Activated CD8-positive, alpha-beta T cell treated with anti-CD3 and anti-CD28 coated beads, Interleukin-2, amount 10 ng/mL, durations not matched to agents 7 days and 5 days (primary cell): ENCODE data around the gene CLEC10A. TPM values are rescaled to one million over a fixed set of nuclear protein-coding genes. Genes with fewer than 3 reads are reported as not detected.
"Not testable (repeated sequence)": the region's sequence is repeated elsewhere in the genome, so short reads cannot be mapped to it uniquely, and the experiment has no call there.

Source experiments
- ATAC-seq: fragments of 150-1000 bp; cut with Tn5 transposase; one replicate; pipeline ENCODE4 v1.10.0; 2021; ENCODE audit warnings: moderate library complexity
- CTCF ChIA-PET: fragments of 350-600 bp; sonication (Branson Sonifier 250); formaldehyde crosslinking; loops from one replicate; lab custom pipeline; 2021; ENCODE audit warnings: antibody characterized with exemption; lab: Charles Lee
- POLR2A ChIA-PET: fragments of 350-600 bp; sonication (Branson Sonifier 250); formaldehyde crosslinking; loops from one replicate; lab custom pipeline; 2021; ENCODE audit warnings: antibody characterized with exemption; lab: Charles Lee
- DNase-seq: peaks from one replicate; pipeline ENCODE4 v3.0.0-alpha.2; 2020
- H3K27ac Mint-ChIP-seq: one replicate; pipeline ENCODE4 v1.8.0; 2021; ENCODE audit warnings: mild to moderate bottlenecking, mixed read lengths
- H3K27me3 Mint-ChIP-seq: one replicate; pipeline ENCODE4 v1.8.0; 2021; ENCODE audit warnings: low read depth, mixed read lengths
- H3K36me3 Mint-ChIP-seq: one replicate; pipeline ENCODE4 v1.8.0; 2021; ENCODE audit warnings: low read depth, mixed read lengths
- H3K4me1 Mint-ChIP-seq: one replicate; pipeline ENCODE4 v1.8.0; 2021; ENCODE audit warnings: low read depth, mixed read lengths
- H3K4me3 Mint-ChIP-seq: one replicate; pipeline ENCODE4 v1.8.0; 2021; ENCODE audit warnings: mild to moderate bottlenecking, mixed read lengths
- H3K9me3 Mint-ChIP-seq: one replicate; pipeline ENCODE4 v1.8.0; 2022; ENCODE audit warnings: mixed read lengths; ENCODE audit not compliant: insufficient read depth
- total RNA-seq, 2 experiments: library from RNA; stranded (reverse); gene quantifications; one replicate each; pipeline ENCODE4 v1.2.3, GENCODE V29; 2021

CLEC10A gene
- total RNA-seq, result not detected

- H3K27me3 Mint-ChIP-seq, result peaks cover 25% of the 10 kb centered on the region
- POLR2A ChIA-PET, result no interaction called here
- no peak within 1 kb of the TSS for H3K4me3 Mint-ChIP-seq
- no peak for ATAC-seq
- no peak for DNase-seq
- CTCF ChIA-PET, result interaction anchor here (2.3 kb wide), 1 partner anchor 53 kb away, joined by 13 read pairs; no protein-coding TSS in a partner anchor
- no peak within 1 kb of the TSS for H3K27ac Mint-ChIP-seq
- H3K9me3 Mint-ChIP-seq, result no peaks in the 10 kb centered on the region
- H3K36me3 Mint-ChIP-seq, result no peaks in the 10 kb centered on the region
- peaks cover 36% of the 10 kb centered on the region for H3K4me1 Mint-ChIP-seq
Observed at GRCh38 chr17:7079581-7080455, at the start of gene CLEC10A. CLEC10A (minus strand) TSS chr17:7080251; CDS start chr17:7078812, 1,439 bp downstream.

- CTCF ChIA-PET, result interaction anchor here (1.0 to 2.4 kb wide), 2 partner anchors 83 to 84 kb away, joined by 3 to 11 read pairs; no protein-coding TSS in a partner anchor
- no peaks in the 10 kb centered on the region for H3K9me3 Mint-ChIP-seq
Observed at GRCh38 chr17:7129311-7129710, 49.3 kb upstream of the CLEC10A start.

GRCh38 chr17:7128160-7128559, 48.1 kb upstream of the CLEC10A start:
- ATAC-seq (no peak), DNase-seq (no peak)
- ChIA-PET CTCF (interaction anchor here (1.4 kb wide), 1 partner anchor 9 kb away, joined by 3 read pairs; no protein-coding TSS in a partner anchor), POLR2A (no interaction called here)
- Mint-ChIP-seq H3K4me1 (peaks cover 8% of the 10 kb centered on the region), H3K36me3 (no peaks in the 10 kb centered on the region), H3K4me3 (no peak overlapping the region), H3K27me3 (peaks cover 10% of the 10 kb centered on the region), H3K9me3 (no peaks in the 10 kb centered on the region), H3K27ac (no peak overlapping the region)

More at GRCh38 chr17:7129311-7129710, 49.3 kb upstream of the CLEC10A start:
- DNase-seq (no peak), ATAC-seq (no peak)
- peaks cover 10% of the 10 kb centered on the region for H3K27me3 Mint-ChIP-seq
- H3K36me3 Mint-ChIP-seq, result no peaks in the 10 kb centered on the region
- H3K27ac Mint-ChIP-seq, result no peak overlapping the region
- H3K4me3 Mint-ChIP-seq, result no peak overlapping the region
- H3K4me1 Mint-ChIP-seq, result peaks cover 11% of the 10 kb centered on the region
- POLR2A ChIA-PET, result no interaction called here

GRCh38 chr17:7127501-7127900, 47.5 kb upstream of the CLEC10A start:
- not testable (repeated sequence) for H3K27me3 Mint-ChIP-seq
- CTCF ChIA-PET, result interaction anchor here (1.4 kb wide), 1 partner anchor 9 kb away, joined by 3 read pairs; no protein-coding TSS in a partner anchor

GRCh38 chr17:7126386-7126785, 46.3 kb upstream of the CLEC10A start:
- H3K4me1 Mint-ChIP-seq, ATAC-seq, H3K9me3 Mint-ChIP-seq, H3K36me3 Mint-ChIP-seq, H3K27me3 Mint-ChIP-seq, DNase-seq, H3K4me3 Mint-ChIP-seq, H3K27ac Mint-ChIP-seq, POLR2A ChIA-PET: not testable (repeated sequence)
- CTCF ChIA-PET, result interaction anchor here (0.8 kb wide), 1 partner anchor 10 kb away, joined by 3 read pairs; no protein-coding TSS in a partner anchor

More at GRCh38 chr17:7127501-7127900, 47.5 kb upstream of the CLEC10A start:
- POLR2A ChIA-PET, H3K4me3 Mint-ChIP-seq, H3K9me3 Mint-ChIP-seq, DNase-seq, H3K4me1 Mint-ChIP-seq, H3K27ac Mint-ChIP-seq, ATAC-seq, H3K36me3 Mint-ChIP-seq: not testable (repeated sequence)

GRCh38 chr17:7124923-7125322, 44.9 kb upstream of the CLEC10A start:
- ATAC-seq (no peak), DNase-seq (no peak)
- CTCF ChIA-PET, result interaction anchor here (0.6 to 0.9 kb wide), 3 partner anchors 8 to 399 kb away, joined by 3 to 5 read pairs (median 3); no protein-coding TSS in a partner anchor
- Mint-ChIP-seq H3K27me3 (peaks cover 14% of the 10 kb centered on the region), H3K27ac (no peak overlapping the region), H3K4me3 (no peak overlapping the region), H3K36me3 (no peaks in the 10 kb centered on the region), H3K9me3 (no peaks in the 10 kb centered on the region), H3K4me1 (no peaks in the 10 kb centered on the region)
- POLR2A ChIA-PET, result no interaction called here

- H3K4me1 Mint-ChIP-seq, result no peaks in the 10 kb centered on the region
- H3K9me3 Mint-ChIP-seq, result no peaks in the 10 kb centered on the region
- CTCF ChIA-PET, result interaction anchor here (1.8 kb wide), 1 partner anchor 72 kb away, joined by 5 read pairs; no protein-coding TSS in a partner anchor
- no peak for ATAC-seq
- DNase-seq, result no peak
- no peak overlapping the region for H3K4me3 Mint-ChIP-seq
- no peaks in the 10 kb centered on the region for H3K36me3 Mint-ChIP-seq
- peaks cover 15% of the 10 kb centered on the region for H3K27me3 Mint-ChIP-seq
- POLR2A ChIA-PET, result no interaction called here
- no peak overlapping the region for H3K27ac Mint-ChIP-seq
Observed at GRCh38 chr17:7123844-7124243, 43.8 kb upstream of the CLEC10A start.

GRCh38 chr17:7122381-7122780, 42.3 kb upstream of the CLEC10A start:
- ChIA-PET CTCF (interaction anchor here (1.6 to 1.8 kb wide), 2 partner anchors 11 to 70 kb away, joined by 5 read pairs; no protein-coding TSS in a partner anchor), POLR2A (interaction anchor here (1.4 kb wide), 1 partner anchor 11 kb away, joined by 3 read pairs; no protein-coding TSS in a partner anchor)
- Mint-ChIP-seq H3K9me3 (no peaks in the 10 kb centered on the region), H3K36me3 (no peaks in the 10 kb centered on the region), H3K4me1 (no peaks in the 10 kb centered on the region), H3K27ac (no peak overlapping the region), H3K27me3 (peaks cover 15% of the 10 kb centered on the region), H3K4me3 (no peak overlapping the region)
- no peak for ATAC-seq
- no peak for DNase-seq

GRCh38 chr17:7120635-7121034, 40.6 kb upstream of the CLEC10A start:
- CTCF ChIA-PET, POLR2A ChIA-PET, ATAC-seq, H3K4me1 Mint-ChIP-seq, H3K9me3 Mint-ChIP-seq, DNase-seq, H3K27ac Mint-ChIP-seq, H3K4me3 Mint-ChIP-seq, H3K36me3 Mint-ChIP-seq: not testable (repeated sequence)
- peaks cover 19% of the 10 kb centered on the region for H3K27me3 Mint-ChIP-seq

- Mint-ChIP-seq H3K4me1 (no peaks in the 10 kb centered on the region), H3K4me3 (no peak overlapping the region), H3K27ac (no peak overlapping the region), H3K36me3 (no peaks in the 10 kb centered on the region), H3K27me3 (peaks cover 19% of the 10 kb centered on the region), H3K9me3 (no peaks in the 10 kb centered on the region)
- POLR2A ChIA-PET, result no interaction called here
- DNase-seq, result no peak
- ATAC-seq, result no peak
- CTCF ChIA-PET, result no interaction called here
Observed at GRCh38 chr17:7120123-7120522, 40.1 kb upstream of the CLEC10A start.

GRCh38 chr17:7119314-7119713, 39.3 kb upstream of the CLEC10A start:
- H3K27ac Mint-ChIP-seq, result no peak overlapping the region
- no peak for DNase-seq
- POLR2A ChIA-PET, result no interaction called here

More at GRCh38 chr17:7119314-7119713, 39.3 kb upstream of the CLEC10A start:
- ATAC-seq, result no peak
- peaks cover 2% of the 10 kb centered on the region for H3K4me1 Mint-ChIP-seq
- H3K36me3 Mint-ChIP-seq, result no peaks in the 10 kb centered on the region
- H3K9me3 Mint-ChIP-seq, result no peaks in the 10 kb centered on the region
- H3K4me3 Mint-ChIP-seq, result no peak overlapping the region
- CTCF ChIA-PET, result no interaction called here
- H3K27me3 Mint-ChIP-seq, result peaks cover 19% of the 10 kb centered on the region
